ENCODE results near the gene ZNF654. TPM values are rescaled to one million over a fixed set of nuclear protein-coding genes. Genes with fewer than 3 reads are reported as not detected.
"Not testable (repeated sequence)": the region's sequence is repeated elsewhere in the genome, so short reads cannot be mapped to it uniquely, and the experiment has no call there.

The ZNF654 gene
- total RNA-seq, 2 experiments from 2014 or later: 6.5 to 7.6 TPM

DNA sequence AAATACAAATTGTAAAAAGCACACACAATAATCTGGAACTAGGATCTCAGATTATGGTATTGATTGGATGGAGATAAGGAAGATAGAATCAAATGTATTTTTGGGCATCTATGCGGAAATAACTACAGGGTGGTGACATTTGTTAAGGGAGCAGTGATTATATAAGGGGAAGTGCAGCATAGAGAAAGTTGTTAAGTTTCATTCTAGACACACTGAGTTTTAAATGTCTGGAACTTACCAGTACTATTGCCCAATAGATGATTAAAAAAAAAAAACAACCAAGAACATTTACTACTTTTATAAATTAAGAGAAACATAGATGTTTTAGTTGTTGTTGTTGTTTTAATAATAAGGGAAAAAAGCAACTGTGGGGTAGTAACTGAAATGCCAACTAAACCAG lies 58.6 kb downstream of the ZNF654 start:
- Mint-ChIP-seq H3K9me3 (no peaks in the 10 kb centered on the region), H3K36me3 (ENCODE audit: low read depth) (peaks cover 68% of the 10 kb centered on the region), H3K4me1 (ENCODE audit: low read depth) (peaks cover 28% of the 10 kb centered on the region), H3K27ac (no peak overlapping the region), H3K4me3 (no peak overlapping the region), H3K27me3 (no peaks in the 10 kb centered on the region)
- ATAC-seq (ENCODE audit: poor library complexity) (no peak), DNase-seq (no peak)
- TF ChIP-seq, protein P1, sequence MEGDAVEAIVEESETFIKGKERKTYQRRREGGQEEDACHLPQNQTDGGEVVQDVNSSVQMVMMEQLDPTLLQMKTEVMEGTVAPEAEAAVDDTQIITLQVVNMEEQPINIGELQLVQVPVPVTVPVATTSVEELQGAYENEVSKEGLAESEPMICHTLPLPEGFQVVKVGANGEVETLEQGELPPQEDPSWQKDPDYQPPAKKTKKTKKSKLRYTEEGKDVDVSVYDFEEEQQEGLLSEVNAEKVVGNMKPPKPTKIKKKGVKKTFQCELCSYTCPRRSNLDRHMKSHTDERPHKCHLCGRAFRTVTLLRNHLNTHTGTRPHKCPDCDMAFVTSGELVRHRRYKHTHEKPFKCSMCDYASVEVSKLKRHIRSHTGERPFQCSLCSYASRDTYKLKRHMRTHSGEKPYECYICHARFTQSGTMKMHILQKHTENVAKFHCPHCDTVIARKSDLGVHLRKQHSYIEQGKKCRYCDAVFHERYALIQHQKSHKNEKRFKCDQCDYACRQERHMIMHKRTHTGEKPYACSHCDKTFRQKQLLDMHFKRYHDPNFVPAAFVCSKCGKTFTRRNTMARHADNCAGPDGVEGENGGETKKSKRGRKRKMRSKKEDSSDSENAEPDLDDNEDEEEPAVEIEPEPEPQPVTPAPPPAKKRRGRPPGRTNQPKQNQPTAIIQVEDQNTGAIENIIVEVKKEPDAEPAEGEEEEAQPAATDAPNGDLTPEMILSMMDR (IDR thresholded peaks at IDR 0.05): no peak
- Histone ChIP-seq H3K27me3 (ENCODE audit: control insufficient read depth in 1 of 2, insufficient read depth in 2 of 2, low read length in 2 of 2) (no peaks in the 10 kb centered on the region), H3K4me3 (ENCODE audit: low read length) (no peak overlapping the region), H3K27ac (ENCODE audit: low read depth in 1 of 2, low read length in 2 of 2) (no peak overlapping the region), H3K4me1 (ENCODE audit: insufficient read depth, low read length) (no peaks in the 10 kb centered on the region), H3K9me3 (ENCODE audit: control insufficient read depth in 1 of 2, insufficient read depth in 1 of 2, low read length in 2 of 2) (no peaks in the 10 kb centered on the region), H3K36me3 (ENCODE audit: insufficient read depth, low read length) (peaks cover 28% of the 10 kb centered on the region)
- POLR2A ChIA-PET: no interaction called here
- intact Hi-C loops (cut with DNase I, micrococcal nuclease): loop anchor here (10.0 kb wide), 2 partner anchors 113 to 243 kb away; no protein-coding TSS in a partner anchor
- CTCF ChIA-PET: no interaction called here

DNA sequence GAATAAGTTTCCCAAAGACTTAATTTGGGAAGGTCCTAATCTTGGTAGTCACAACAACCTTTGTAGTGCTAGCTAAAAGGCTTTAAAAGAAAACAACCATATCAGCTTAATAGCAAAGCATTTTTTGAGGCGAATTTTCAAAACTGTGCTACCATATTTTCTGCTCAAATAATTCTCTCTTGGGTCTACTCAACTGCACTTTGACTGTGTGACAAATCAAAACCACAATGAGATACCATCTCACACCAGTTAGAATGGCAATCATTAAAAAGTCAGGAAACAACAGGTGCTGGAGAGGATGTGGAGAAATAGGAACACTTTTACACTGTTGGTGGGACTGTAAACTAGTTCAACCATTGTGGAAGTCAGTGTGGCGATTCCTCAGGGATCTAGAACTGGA lies 59.5 kb downstream of the ZNF654 start:
- peaks cover 28% of the 10 kb centered on the region for H3K36me3 ChIP-seq (ENCODE audit: insufficient read depth, low read length)
- ATAC-seq (ENCODE audit: poor library complexity); H3K4me1 ChIP-seq (ENCODE audit: insufficient read depth, low read length); POLR2A ChIA-PET; H3K27ac Mint-ChIP-seq; H3K27me3 ChIP-seq (ENCODE audit: control insufficient read depth in 1 of 2, insufficient read depth in 2 of 2, low read length in 2 of 2); H3K27ac ChIP-seq (ENCODE audit: low read depth in 1 of 2, low read length in 2 of 2); H3K4me3 ChIP-seq (ENCODE audit: low read length); DNase-seq; H3K9me3 Mint-ChIP-seq; CTCF ChIA-PET; H3K9me3 ChIP-seq (ENCODE audit: control insufficient read depth in 1 of 2, insufficient read depth in 1 of 2, low read length in 2 of 2); H3K27me3 Mint-ChIP-seq; H3K4me3 Mint-ChIP-seq: not testable (repeated sequence)
- intact Hi-C loops (cut with DNase I, micrococcal nuclease): loop anchor here (10.0 kb wide), 2 partner anchors 114 to 244 kb away; no protein-coding TSS in a partner anchor
- Mint-ChIP-seq H3K36me3 (ENCODE audit: low read depth) (peaks cover 65% of the 10 kb centered on the region), H3K4me1 (ENCODE audit: low read depth) (peaks cover 22% of the 10 kb centered on the region)

DNA sequence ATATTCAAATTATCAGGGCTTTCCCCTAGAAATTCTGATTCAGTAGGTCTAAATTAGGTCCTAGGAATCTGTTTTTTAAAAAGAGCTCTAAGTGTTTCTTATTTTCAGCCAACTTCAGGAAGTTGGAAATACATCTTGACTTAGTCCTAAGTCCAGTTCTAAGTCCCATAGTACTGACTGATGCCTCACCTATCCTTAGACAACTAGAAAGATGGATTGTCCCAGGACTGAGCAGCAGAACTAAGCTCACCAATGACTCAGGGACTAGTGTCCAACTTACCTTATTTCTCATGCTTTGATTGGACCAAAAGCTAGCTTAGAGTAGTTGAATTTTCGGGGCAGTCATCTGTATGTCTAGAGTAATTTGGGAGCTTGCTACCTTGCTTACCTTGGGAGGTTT lies 64.5 kb downstream of the ZNF654 start:
- H3K27ac ChIP-seq (ENCODE audit: low read depth in 1 of 2, low read length in 2 of 2): no peak overlapping the region
- H3K27ac Mint-ChIP-seq: no peak overlapping the region
- H3K36me3 ChIP-seq (ENCODE audit: insufficient read depth, low read length): peaks cover 3% of the 10 kb centered on the region
- DNase-seq: no peak
- TF ChIP-seq, protein P1 (IDR thresholded peaks at IDR 0.05): no peak
- H3K4me3 ChIP-seq (ENCODE audit: low read length): no peak overlapping the region
- no peaks in the 10 kb centered on the region for H3K27me3 Mint-ChIP-seq
- CTCF ChIA-PET: no interaction called here
- no peak for ATAC-seq (ENCODE audit: poor library complexity)
- peaks cover 32% of the 10 kb centered on the region for H3K36me3 Mint-ChIP-seq (ENCODE audit: low read depth)
- peaks cover 14% of the 10 kb centered on the region for H3K4me1 Mint-ChIP-seq (ENCODE audit: low read depth)
- intact Hi-C loops (cut with DNase I, micrococcal nuclease): no loop called here
- POLR2A ChIA-PET: interaction anchor here (1.6 kb wide), 1 partner anchor 26 kb away, joined by 6 read pairs; the partner anchor contains the start of gene C3orf38
- no peaks in the 10 kb centered on the region for H3K27me3 ChIP-seq (ENCODE audit: control insufficient read depth in 1 of 2, insufficient read depth in 2 of 2, low read length in 2 of 2)
- H3K9me3 Mint-ChIP-seq: no peaks in the 10 kb centered on the region
- no peaks in the 10 kb centered on the region for H3K4me1 ChIP-seq (ENCODE audit: insufficient read depth, low read length)
- no peaks in the 10 kb centered on the region for H3K9me3 ChIP-seq (ENCODE audit: control insufficient read depth in 1 of 2, insufficient read depth in 1 of 2, low read length in 2 of 2)
- no peak overlapping the region for H3K4me3 Mint-ChIP-seq

DNA sequence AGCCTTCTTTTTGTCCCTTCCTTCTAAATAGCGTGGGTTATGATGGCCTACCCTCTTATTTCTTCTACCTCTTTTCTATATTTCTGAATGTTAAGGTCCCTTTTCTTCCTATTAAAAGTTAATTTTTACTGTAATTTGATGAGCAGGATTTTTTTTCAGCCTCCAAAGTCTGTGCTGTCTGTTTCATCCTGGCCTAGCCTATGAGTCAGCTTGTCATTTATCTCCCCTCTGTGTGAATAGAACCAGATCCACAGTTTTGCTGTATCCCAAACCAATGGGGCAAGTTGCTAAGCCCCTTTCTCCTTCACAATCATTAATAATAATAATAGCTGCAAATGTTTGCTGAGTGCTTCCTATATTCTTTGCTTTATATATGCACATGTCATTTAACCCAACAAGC lies 72.6 kb downstream of the ZNF654 start:
- Histone ChIP-seq H3K4me1 (ENCODE audit: insufficient read depth, low read length) (no peaks in the 10 kb centered on the region), H3K27me3 (ENCODE audit: control insufficient read depth in 1 of 2, insufficient read depth in 2 of 2, low read length in 2 of 2) (no peaks in the 10 kb centered on the region), H3K27ac (ENCODE audit: low read depth in 1 of 2, low read length in 2 of 2) (no peak overlapping the region), H3K36me3 (ENCODE audit: insufficient read depth, low read length) (peaks cover 35% of the 10 kb centered on the region), H3K9me3 (ENCODE audit: control insufficient read depth in 1 of 2, insufficient read depth in 1 of 2, low read length in 2 of 2) (no peaks in the 10 kb centered on the region), H3K4me3 (ENCODE audit: low read length) (no peak overlapping the region)
- Mint-ChIP-seq H3K36me3 (ENCODE audit: low read depth) (peaks cover 64% of the 10 kb centered on the region), H3K9me3 (no peaks in the 10 kb centered on the region), H3K27me3 (no peaks in the 10 kb centered on the region), H3K4me3 (no peak overlapping the region), H3K27ac (no peak overlapping the region), H3K4me1 (ENCODE audit: low read depth) (peaks cover 7% of the 10 kb centered on the region)
- DNase-seq (no peak), ATAC-seq (ENCODE audit: poor library complexity) (no peak)
- ChIA-PET CTCF (interaction anchor here (1.3 kb wide), 1 partner anchor 781 kb away, joined by 3 read pairs; no protein-coding TSS in a partner anchor), POLR2A (no interaction called here)
- intact Hi-C loops (cut with DNase I, micrococcal nuclease): no loop called here
- TF ChIP-seq, protein P1 (IDR thresholded peaks at IDR 0.05): no peak
